Epithelial cell of esophagus (primary cell): ENCODE measurements around the gene ICAM3.
A peak's percentile ranks its signal among the peaks of the same experiment; 100 is the strongest.

Experiments
- DNase-seq: peaks from one replicate; pipeline ENCODE4 v3.0.0; 2010; ENCODE audit warnings: low read depth
- H3K4me3 ChIP-seq: 2 replicates; pipeline ENCODE4 v1.5.1; 2011; ENCODE audit warnings: mild to moderate bottlenecking, low read length, control low read depth
- TF ChIP-seq, protein P1 (sequence below): IDR thresholded peaks from 2 replicates; pipeline ENCODE4 v1.5.1; 2011; ENCODE audit warnings: low read depth, mild to moderate bottlenecking, low read length, control low read depth, inconsistent platforms; ENCODE audit not compliant: insufficient read depth; ENCODE audit errors: missing control alignments

The ICAM3 gene

DNA sequence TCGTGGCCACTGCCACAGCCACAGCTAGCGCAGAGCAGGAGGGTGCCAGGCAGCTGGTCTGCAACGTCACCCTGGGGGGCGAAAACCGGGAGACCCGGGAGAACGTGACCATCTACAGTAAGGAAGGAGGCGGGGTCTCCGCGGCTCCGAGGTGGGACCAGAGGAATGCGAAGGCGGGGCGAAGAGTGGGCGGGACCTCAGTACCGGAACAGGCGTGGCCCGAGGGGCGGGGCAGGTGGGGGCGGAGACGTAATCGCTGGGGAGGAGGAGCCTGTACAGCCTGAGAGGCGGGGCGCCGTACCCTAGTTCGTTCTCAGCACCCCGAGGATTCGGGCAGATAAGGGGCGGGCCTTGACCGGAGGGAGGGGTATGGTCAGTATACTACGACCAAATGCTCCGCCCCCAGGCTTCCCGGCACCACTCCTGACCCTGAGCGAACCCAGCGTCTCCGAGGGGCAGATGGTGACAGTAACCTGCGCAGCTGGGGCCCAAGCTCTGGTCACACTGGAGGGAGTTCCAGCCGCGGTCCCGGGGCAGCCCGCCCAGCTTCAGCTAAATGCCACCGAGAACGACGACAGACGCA is 47.1 kb downstream of the ICAM3 start:
- DNase-seq = peak; percentile 85
- TF ChIP-seq, protein P1, sequence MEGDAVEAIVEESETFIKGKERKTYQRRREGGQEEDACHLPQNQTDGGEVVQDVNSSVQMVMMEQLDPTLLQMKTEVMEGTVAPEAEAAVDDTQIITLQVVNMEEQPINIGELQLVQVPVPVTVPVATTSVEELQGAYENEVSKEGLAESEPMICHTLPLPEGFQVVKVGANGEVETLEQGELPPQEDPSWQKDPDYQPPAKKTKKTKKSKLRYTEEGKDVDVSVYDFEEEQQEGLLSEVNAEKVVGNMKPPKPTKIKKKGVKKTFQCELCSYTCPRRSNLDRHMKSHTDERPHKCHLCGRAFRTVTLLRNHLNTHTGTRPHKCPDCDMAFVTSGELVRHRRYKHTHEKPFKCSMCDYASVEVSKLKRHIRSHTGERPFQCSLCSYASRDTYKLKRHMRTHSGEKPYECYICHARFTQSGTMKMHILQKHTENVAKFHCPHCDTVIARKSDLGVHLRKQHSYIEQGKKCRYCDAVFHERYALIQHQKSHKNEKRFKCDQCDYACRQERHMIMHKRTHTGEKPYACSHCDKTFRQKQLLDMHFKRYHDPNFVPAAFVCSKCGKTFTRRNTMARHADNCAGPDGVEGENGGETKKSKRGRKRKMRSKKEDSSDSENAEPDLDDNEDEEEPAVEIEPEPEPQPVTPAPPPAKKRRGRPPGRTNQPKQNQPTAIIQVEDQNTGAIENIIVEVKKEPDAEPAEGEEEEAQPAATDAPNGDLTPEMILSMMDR = no peak
- peak overlapping the region; percentile 53 for H3K4me3 ChIP-seq

GRCh38 chr19:10291554-10292205 is 47.7 kb downstream of the ICAM3 start:
- peak overlapping the region; percentile 53 for H3K4me3 ChIP-seq
- DNase-seq = no peak
- TF ChIP-seq, protein P1 = no peak

GRCh38 chr19:10290876-10291553 is 48.4 kb downstream of the ICAM3 start:
- peak; percentile 59 for DNase-seq
- TF ChIP-seq, protein P1 = no peak

DNA sequence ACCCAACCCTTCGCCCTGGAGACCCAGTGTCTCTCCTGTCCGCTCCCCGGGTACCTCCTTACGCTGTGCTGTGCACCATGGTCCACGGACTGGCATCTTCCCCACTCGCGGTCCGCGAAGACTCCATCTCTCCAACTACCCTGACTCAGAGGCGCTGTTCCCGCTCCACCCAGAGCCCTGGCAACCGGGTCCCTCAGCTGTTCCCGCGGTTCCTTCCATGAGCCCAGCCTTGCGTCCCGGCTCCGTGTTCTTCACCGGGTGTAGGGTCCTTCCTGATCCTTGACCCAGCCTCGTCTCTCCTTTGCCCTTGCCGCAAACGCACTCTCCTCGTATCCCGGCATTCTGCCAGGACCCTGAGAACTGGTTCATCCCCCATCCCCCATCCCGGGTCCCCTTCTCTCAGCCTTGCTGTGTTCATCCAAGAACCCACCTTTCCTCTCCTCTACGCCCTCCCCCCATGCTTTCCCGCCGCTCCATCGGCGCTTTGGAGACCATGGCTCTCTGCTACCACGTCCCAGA is 49.0 kb downstream of the ICAM3 start:
- TF ChIP-seq, protein P1 = no peak
- peak overlapping the region; percentile 53 for H3K4me3 ChIP-seq
- DNase-seq = peak; percentile 30

More at GRCh38 chr19:10290876-10291553, 48.4 kb downstream of the ICAM3 start:
- peak overlapping the region; percentile 53 for H3K4me3 ChIP-seq

- DNase-seq = peak; percentile 57
- TF ChIP-seq, protein P1 = no peak
- peak within 1 kb of the TSS; percentile 53 for H3K4me3 ChIP-seq
Observed at GRCh38 chr19:10289836-10290356, 49.5 kb downstream of the ICAM3 start, which contains the start of gene ICAM5. TSS of gene ICAM5 (plus strand) at chr19:10289952. CDS start at chr19:10290044, 92 bp downstream.

DNA sequence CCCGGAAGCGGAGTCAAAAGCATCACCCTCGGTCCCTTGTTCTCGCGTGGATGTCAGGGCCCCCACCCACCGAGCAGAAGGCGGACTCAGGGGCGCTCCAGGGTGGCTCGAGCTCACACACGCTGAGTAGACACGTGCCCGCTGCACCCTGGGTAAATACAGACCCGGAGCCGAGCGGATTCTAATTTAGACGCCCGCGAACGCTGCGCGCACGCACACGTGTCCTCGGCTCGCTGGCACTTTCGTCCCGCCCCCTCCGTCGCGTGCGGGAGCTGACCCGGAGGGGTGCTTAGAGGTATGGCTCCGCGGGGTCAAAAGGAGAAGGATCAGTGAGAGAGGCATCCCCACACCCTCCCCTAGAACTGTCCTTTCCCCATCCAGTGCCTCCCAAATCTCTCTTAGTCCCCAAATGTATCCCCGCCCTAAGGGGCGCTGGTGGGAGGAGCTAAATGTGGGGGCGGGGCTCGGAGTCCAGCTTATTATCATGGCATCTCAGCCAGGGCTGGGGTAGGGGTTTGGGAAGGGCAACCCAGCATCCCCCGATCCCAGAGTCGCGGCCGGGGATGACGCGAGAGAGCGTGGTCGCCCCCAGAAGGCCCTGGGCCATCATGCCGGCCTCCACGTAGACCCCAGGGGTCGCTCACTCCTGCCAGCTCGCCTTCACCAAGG is 50.1 kb downstream of the ICAM3 start:
- H3K4me3 ChIP-seq = peak overlapping the region; percentile 53
- TF ChIP-seq, protein P1 = no peak
- DNase-seq = peak; percentile 62
